ENCODE results near the gene ERBB3.
"Not testable (repeated sequence)": the region's sequence is repeated elsewhere in the genome, so short reads cannot be mapped to it uniquely, and the experiment has no call there.

Gene ERBB3

GRCh38 chr12:56040151-56040550 is 39.8 kb upstream of the ERBB3 start:
- Mint-ChIP-seq H3K4me3 (peak overlapping the region; percentile 98), H3K27me3 (ENCODE audit: low read depth, poor library complexity) (peaks cover 3% of the 10 kb centered on the region), H3K27ac (no peak overlapping the region), H3K9me3 (no peaks in the 10 kb centered on the region), H3K36me3 (ENCODE audit: low read depth) (peaks cover 61% of the 10 kb centered on the region), H3K4me1 (peaks cover 73% of the 10 kb centered on the region)
- no peak for TF ChIP-seq CTCF (IDR thresholded peaks at IDR 0.05)
- no peak for DNase-seq

DNA sequence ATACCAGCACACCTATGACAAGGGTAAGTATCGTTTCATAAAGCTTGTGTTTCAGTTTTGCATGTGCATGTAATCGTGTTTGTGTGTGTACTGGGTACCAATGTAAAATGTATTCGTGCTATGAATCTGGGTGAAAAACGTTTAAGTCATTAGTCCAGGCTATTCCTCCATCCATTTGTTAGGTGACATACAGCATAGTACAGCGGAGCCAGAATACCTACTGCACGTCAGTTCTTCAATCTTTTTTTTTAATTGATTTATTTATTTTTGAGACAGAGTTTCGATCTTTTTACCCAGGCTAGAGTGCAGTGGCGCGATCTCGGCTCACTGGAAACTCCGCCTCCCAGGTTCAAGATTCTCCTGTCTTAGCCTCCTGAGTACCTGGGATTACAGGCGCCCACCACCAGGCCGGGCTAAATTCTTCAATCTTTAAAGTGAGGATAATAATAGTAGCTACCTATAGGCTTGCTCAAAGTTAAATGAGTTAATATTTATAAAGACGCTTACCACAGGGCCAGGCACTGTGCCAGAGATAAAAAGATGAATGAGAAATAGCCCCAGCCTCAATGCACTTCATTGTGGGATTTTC is 38.9 kb upstream of the ERBB3 start:
- Mint-ChIP-seq H3K4me3 (peak overlapping the region; percentile 98), H3K27ac (peak overlapping the region; percentile 95), H3K4me1 (peaks cover 64% of the 10 kb centered on the region), H3K27me3 (ENCODE audit: low read depth, poor library complexity) (no peaks in the 10 kb centered on the region), H3K9me3 (no peaks in the 10 kb centered on the region), H3K36me3 (ENCODE audit: low read depth) (peaks cover 57% of the 10 kb centered on the region)
- DNase-seq, result peak; percentile 16
- no peak for TF ChIP-seq CTCF (IDR thresholded peaks at IDR 0.05)

DNA sequence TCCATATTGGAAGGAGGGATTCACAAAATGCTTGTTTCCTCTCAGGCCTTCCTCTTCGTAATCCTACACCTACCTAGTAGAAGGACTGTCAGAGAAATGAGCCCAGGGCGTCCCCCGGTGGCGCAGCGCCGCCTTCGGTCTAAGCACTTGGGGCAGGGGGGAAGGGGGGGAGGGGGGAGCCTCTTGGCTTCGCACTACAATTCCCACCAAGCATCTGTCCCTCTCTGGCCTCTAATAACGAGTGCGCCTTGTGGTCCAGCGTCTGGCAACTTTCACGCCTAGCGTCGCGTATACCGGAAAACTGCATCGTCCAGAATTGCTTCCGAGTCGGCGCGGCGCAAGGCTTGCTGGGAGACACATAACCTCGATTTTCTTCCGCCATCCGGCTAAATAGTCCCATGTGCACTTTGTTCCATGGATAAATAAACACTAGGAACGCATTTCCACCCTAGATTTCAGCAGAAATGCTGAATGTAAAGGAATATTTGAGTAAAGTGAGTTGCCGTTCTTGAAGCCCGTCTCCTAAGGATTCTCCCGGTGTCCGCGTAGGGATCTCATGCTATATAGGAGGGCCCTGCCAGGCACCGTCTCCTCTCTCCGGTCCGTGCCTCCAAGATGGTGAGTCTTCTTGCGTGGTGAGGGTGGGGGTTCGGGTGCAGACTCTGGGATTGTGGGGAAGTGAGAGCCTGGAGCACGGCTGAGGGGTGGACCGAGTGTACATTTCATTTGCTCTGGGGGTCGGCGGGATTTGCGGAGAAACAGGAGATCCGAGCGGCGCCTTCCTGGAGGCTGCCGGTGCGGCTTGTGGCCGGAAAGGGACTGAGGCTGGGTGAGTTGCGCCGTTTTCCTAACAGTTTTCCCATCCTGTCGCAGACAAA is 38.2 kb upstream of the ERBB3 start, which contains the start of gene RPS26:
TSS of gene RPS26 (plus strand) at position 367 of the 878 bp plus-strand sequence. CDS start at position 616, 249 bp downstream.
- Mint-ChIP-seq H3K27ac (peak within 1 kb of the TSS; percentile 99), H3K4me1 (peaks cover 62% of the 10 kb centered on the region), H3K36me3 (ENCODE audit: low read depth) (peaks cover 51% of the 10 kb centered on the region), H3K9me3 (no peaks in the 10 kb centered on the region), H3K4me3 (peak within 1 kb of the TSS; percentile 98), H3K27me3 (ENCODE audit: low read depth, poor library complexity) (no peaks in the 10 kb centered on the region)
- TF ChIP-seq CTCF (IDR thresholded peaks at IDR 0.05), result peak; percentile 38
- DNase-seq, result peak; percentile 87

DNA sequence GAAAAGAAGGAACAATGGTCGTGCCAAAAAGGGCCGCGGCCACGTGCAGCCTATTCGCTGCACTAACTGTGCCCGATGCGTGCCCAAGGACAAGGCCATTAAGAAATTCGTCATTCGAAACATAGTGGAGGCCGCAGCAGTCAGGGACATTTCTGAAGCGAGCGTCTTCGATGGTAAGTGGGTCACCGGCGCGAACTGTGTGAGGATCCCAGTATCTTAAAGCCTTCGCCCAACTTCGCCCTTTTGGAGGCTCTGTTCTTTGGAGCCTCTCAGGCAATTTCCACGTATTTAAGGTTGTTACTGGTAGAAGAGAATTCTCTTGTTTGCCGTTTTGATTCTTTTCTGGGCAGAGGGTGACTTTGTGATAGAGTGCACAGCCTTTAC is 37.5 kb upstream of the ERBB3 start:
- H3K27me3 Mint-ChIP-seq (ENCODE audit: low read depth, poor library complexity); H3K9me3 Mint-ChIP-seq; DNase-seq: not testable (repeated sequence)
- peaks cover 45% of the 10 kb centered on the region for H3K36me3 Mint-ChIP-seq (ENCODE audit: low read depth)
- peaks cover 55% of the 10 kb centered on the region for H3K4me1 Mint-ChIP-seq
- H3K4me3 Mint-ChIP-seq, result peak overlapping the region; percentile 98
- peak overlapping the region; percentile 99 for H3K27ac Mint-ChIP-seq

DNA sequence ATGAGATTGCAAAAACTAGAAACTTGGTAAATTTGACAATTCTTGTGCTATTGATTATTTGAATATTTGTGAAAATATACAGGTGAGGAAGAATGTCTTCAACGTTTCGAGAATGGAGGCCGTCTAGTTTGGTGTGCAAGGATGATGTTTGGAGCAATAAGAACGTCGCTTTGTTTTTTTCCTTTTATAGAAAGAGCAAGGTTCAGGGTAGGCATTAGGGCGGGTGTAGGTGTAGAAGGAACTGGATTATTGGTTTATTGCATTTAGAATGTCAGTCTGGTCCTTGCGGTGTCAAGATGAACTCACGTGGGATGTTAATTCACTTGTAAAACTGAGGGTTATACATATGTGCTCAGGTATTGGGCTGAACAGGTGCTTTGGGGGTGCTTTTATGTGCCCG is 37.1 kb upstream of the ERBB3 start:
- Mint-ChIP-seq H3K36me3 (ENCODE audit: low read depth) (peaks cover 41% of the 10 kb centered on the region), H3K9me3 (no peaks in the 10 kb centered on the region), H3K4me3 (peak overlapping the region; percentile 98), H3K27ac (peak overlapping the region; percentile 91), H3K27me3 (ENCODE audit: low read depth, poor library complexity) (no peaks in the 10 kb centered on the region), H3K4me1 (peaks cover 51% of the 10 kb centered on the region)
- DNase-seq, result no peak
- no peak for TF ChIP-seq CTCF (IDR thresholded peaks at IDR 0.05)

DNA sequence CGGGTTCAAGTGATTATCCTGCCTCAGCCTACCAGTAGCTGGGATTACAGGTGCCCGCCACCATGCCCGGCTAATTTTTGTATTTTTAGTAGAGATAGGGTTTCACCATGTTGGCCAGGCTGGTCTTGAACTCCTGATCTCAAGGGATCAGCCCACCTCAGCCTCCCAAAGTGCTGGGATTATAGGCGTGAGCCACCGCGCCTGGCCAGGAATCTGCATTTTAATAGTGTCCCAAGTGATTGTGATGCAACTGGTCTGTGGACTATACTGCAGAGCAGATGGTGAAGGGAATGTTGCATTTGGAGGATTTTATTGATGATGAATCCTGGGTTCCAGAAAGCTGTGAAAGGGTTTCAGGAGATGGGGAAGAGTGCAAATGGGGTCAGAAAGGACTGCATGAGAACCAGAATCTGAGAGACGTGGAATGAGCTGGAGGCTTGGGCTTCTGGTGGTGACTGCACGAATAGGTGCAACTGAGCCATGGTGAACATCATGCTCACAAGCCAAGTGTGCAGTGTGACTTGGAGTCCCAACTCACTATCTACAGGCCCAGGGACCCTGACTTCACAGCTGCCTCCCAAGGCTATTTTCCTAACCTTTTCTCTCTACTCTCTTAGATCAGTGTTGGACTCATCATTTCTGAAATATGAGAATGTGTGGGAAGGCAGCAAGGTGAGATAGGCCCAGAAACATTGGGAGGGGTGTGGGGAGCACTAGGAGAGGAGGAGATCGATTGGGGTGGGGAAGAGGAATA is 33.8 kb upstream of the ERBB3 start:
- TF ChIP-seq CTCF (IDR thresholded peaks at IDR 0.05), result no peak
- Mint-ChIP-seq H3K4me3 (no peak overlapping the region), H3K27ac (peak overlapping the region; percentile 95), H3K4me1 (peaks cover 29% of the 10 kb centered on the region), H3K9me3 (no peaks in the 10 kb centered on the region), H3K36me3 (ENCODE audit: low read depth) (peaks cover 28% of the 10 kb centered on the region), H3K27me3 (ENCODE audit: low read depth, poor library complexity) (no peaks in the 10 kb centered on the region)
- DNase-seq, result no peak

Data from nephron progenitor cell (in vitro differentiated cells).